ENCODE measurements around the gene OR7A5.

DNA sequence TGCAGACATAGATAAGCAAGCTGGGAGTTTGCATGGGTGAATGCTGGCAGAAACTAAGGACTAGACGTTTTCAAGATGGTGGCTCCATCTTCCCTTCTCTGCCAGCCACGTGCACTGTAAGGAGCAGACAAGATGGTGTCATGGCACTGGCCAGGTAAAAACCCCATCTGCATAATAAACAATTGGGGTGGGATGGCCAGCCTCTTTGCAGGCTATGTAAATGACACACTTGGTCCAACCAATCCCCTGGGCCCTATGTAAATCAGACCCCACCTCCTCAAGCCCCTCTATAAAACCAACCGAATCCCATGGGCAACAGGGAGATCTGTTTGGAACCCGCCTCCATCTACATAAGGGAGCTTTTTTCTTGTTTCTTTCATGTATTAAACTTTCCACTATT is 2.4 kb upstream of the OR7A5 start:
- TF ChIP-seq EZH2 (optimal IDR thresholded peaks at IDR 0.05; ENCODE audit: low read depth, low read length): no peak
- TF ChIP-seq, protein P1, sequence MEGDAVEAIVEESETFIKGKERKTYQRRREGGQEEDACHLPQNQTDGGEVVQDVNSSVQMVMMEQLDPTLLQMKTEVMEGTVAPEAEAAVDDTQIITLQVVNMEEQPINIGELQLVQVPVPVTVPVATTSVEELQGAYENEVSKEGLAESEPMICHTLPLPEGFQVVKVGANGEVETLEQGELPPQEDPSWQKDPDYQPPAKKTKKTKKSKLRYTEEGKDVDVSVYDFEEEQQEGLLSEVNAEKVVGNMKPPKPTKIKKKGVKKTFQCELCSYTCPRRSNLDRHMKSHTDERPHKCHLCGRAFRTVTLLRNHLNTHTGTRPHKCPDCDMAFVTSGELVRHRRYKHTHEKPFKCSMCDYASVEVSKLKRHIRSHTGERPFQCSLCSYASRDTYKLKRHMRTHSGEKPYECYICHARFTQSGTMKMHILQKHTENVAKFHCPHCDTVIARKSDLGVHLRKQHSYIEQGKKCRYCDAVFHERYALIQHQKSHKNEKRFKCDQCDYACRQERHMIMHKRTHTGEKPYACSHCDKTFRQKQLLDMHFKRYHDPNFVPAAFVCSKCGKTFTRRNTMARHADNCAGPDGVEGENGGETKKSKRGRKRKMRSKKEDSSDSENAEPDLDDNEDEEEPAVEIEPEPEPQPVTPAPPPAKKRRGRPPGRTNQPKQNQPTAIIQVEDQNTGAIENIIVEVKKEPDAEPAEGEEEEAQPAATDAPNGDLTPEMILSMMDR (IDR thresholded peaks at IDR 0.05; ENCODE audit: low read length): no peak

Data from MM.1S (cell line).